Measurements from ENCODE around the gene ATP13A2.

ATP13A2 gene

DNA sequence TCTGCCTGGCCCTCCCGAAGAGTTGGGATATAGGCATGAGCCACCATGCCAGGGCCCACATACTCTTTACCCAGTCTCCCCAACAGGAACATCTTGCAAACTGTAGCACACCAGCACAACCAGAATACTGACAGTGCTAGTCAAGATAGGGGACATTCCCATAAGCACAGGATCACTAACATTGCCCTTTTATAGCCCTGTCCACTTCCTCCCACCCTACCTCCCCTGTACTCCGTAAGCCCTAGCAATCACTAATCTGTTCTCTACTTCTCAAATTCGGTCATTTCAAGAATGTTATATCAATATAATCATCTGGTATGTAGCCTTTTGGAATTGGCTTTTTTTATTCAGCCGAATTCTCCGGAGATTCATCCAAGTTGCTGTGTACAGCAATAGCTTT lies 36.2 kb upstream of the ATP13A2 start:
- peaks cover 28% of the 10 kb centered on the region for H3K36me3 ChIP-seq (ENCODE audit: insufficient read depth, low read length)
- H3K4me2 ChIP-seq (ENCODE audit: low read length), result no peak overlapping the region
- no peak overlapping the region for H3K4me3 ChIP-seq (ENCODE audit: low read length)
- H3K27me3 ChIP-seq (ENCODE audit: control insufficient read depth, insufficient read depth, low read length), result no peaks in the 10 kb centered on the region
- peaks cover 10% of the 10 kb centered on the region for H3K4me1 ChIP-seq (ENCODE audit: control insufficient read depth, insufficient read depth, low read length)
- H3K9ac ChIP-seq (ENCODE audit: low read depth, low read length), result no peak overlapping the region
- H3K9me3 ChIP-seq (replicated peaks; ENCODE audit: low read length), result no peaks in the 10 kb centered on the region

DNA sequence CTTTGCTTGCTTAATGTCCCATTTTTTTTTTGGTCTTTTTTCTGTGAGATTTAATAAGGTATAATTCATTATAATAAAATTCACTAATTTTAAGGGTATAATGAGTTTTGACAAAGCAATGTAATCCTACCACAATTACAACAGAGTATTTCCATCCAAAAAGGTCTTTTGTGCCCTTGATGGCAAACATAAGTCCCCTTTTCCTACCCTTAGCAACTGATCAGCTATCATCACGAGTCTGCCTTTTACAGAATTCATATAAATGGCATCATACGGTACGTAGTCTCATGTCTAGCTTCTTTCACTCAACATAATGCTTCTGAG lies 34.6 kb upstream of the ATP13A2 start:
- peaks cover 3% of the 10 kb centered on the region for H3K4me1 ChIP-seq (ENCODE audit: control insufficient read depth, insufficient read depth, low read length)
- H3K27me3 ChIP-seq (ENCODE audit: control insufficient read depth, insufficient read depth, low read length), result no peaks in the 10 kb centered on the region
- H3K9ac ChIP-seq (ENCODE audit: low read depth, low read length), result no peak overlapping the region
- no peaks in the 10 kb centered on the region for H3K9me3 ChIP-seq (replicated peaks; ENCODE audit: low read length)
- no peak overlapping the region for H3K4me3 ChIP-seq (ENCODE audit: low read length)
- H3K4me2 ChIP-seq (ENCODE audit: low read length), result no peak overlapping the region
- peaks cover 40% of the 10 kb centered on the region for H3K36me3 ChIP-seq (ENCODE audit: insufficient read depth, low read length)

DNA sequence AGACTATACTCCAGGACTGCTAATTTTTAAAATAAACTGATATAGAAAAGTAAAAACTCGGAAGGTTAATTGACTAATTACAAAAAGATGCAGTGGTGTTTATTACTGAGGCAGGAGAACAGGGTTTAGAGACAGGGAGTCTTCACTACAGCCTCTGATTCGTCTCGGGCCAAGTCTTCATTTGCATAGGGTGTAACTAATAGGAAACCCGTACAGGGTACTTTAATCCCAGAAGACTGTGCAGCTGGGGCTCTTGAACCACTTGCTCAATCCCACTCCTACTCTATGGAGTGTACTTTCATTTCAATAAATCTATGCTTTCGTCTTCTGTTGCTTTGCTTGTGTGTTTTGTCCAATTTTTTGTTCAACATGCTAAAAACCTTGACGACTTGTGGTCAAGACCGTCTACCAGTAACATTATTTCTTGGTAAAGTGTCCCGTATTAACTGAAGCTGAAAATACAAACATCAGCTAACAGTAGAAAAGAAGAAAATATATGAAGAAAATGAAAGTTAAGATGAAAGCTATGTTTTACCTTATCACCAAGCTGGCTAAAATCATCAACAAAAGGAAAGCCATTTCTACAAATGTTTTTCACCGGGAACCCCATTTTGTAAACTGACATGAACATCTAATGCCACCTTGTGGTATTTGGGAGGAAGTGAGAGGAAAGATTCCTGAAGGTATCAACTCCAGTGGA lies 34.1 kb upstream of the ATP13A2 start:
- H3K36me3 ChIP-seq (ENCODE audit: insufficient read depth, low read length), result peaks cover 43% of the 10 kb centered on the region
- H3K9ac ChIP-seq (ENCODE audit: low read depth, low read length), result peak overlapping the region; percentile 45
- no peaks in the 10 kb centered on the region for H3K27me3 ChIP-seq (ENCODE audit: control insufficient read depth, insufficient read depth, low read length)
- peak overlapping the region; percentile 20 for H3K4me3 ChIP-seq (ENCODE audit: low read length)
- H3K9me3 ChIP-seq (replicated peaks; ENCODE audit: low read length), result no peaks in the 10 kb centered on the region
- peaks cover 3% of the 10 kb centered on the region for H3K4me1 ChIP-seq (ENCODE audit: control insufficient read depth, insufficient read depth, low read length)
- peak overlapping the region; percentile 67 for H3K4me2 ChIP-seq (ENCODE audit: low read length)

DNA sequence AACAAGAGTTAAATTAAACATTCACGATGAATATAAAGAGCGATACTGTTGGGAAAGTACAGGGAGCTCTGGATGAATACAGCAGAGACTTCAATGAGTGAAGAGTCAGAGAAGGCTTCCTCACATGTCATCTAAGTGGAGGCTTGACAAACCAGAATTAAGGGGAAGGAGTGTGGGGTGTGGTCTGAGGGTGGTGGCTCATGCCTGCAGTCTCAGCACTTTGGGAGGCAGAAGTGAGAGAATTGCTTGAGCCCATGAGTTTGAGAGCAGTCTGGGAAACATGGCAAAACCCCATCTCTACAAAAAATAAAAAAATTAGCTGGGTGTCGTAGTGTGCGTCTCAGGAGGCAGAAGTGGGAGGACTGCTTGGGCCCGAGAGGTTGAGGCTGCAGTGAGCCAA lies 33.4 kb upstream of the ATP13A2 start:
- H3K36me3 ChIP-seq (ENCODE audit: insufficient read depth, low read length), result peaks cover 44% of the 10 kb centered on the region
- H3K27me3 ChIP-seq (ENCODE audit: control insufficient read depth, insufficient read depth, low read length), result no peaks in the 10 kb centered on the region
- no peak overlapping the region for H3K4me3 ChIP-seq (ENCODE audit: low read length)
- peaks cover 3% of the 10 kb centered on the region for H3K4me1 ChIP-seq (ENCODE audit: control insufficient read depth, insufficient read depth, low read length)
- no peaks in the 10 kb centered on the region for H3K9me3 ChIP-seq (replicated peaks; ENCODE audit: low read length)
- H3K9ac ChIP-seq (ENCODE audit: low read depth, low read length), result no peak overlapping the region
- H3K4me2 ChIP-seq (ENCODE audit: low read length), result no peak overlapping the region

DNA sequence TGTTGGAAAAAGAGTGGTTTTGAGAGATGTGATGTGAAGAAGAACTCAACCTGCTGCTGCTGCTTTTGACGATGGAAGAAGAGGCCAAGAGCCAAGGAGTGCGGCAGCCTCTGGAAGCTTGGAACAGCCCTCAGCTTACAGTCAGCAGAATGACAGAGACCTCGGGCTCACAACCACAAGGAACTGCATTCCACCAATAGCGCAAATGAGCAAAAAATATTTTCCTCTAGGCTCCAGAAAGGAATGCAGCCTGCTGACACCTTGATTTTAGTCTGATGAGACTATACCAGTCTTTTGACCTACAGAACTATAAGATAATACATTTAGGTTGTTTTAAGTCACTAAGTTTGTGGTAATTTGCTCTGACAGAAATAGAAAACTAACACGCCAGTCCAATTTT lies 31.9 kb upstream of the ATP13A2 start:
- no peaks in the 10 kb centered on the region for H3K27me3 ChIP-seq (ENCODE audit: control insufficient read depth, insufficient read depth, low read length)
- peaks cover 3% of the 10 kb centered on the region for H3K4me1 ChIP-seq (ENCODE audit: control insufficient read depth, insufficient read depth, low read length)
- H3K9ac ChIP-seq (ENCODE audit: low read depth, low read length), result no peak overlapping the region
- no peak overlapping the region for H3K4me3 ChIP-seq (ENCODE audit: low read length)
- H3K9me3 ChIP-seq (replicated peaks; ENCODE audit: low read length), result no peaks in the 10 kb centered on the region
- no peak overlapping the region for H3K4me2 ChIP-seq (ENCODE audit: low read length)
- peaks cover 43% of the 10 kb centered on the region for H3K36me3 ChIP-seq (ENCODE audit: insufficient read depth, low read length)

DNA sequence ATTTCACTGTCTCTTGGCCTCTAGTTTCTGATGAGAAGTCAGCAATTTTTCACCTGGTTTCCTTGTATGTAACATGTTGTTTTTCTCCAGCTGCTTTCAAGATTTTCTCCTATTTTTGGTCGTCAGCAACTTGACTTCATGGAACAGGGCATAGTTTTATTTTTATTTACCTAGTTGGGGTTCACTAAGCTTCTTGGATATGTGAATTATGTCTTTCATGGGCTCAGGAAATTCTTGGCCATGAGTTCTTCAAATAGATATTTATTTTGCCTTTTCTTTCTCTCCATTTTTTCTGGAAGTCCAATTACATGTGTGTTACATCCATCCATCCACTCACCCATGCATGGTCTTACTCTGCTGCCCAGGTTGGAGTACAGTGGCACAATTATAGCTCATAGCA lies 28.4 kb upstream of the ATP13A2 start:
- Histone ChIP-seq H3K36me3 (ENCODE audit: insufficient read depth, low read length) (peaks cover 42% of the 10 kb centered on the region), H3K4me3 (ENCODE audit: low read length) (no peak overlapping the region), H3K9me3 (replicated peaks; ENCODE audit: low read length) (no peaks in the 10 kb centered on the region), H3K4me1 (ENCODE audit: control insufficient read depth, insufficient read depth, low read length) (no peaks in the 10 kb centered on the region), H3K27me3 (ENCODE audit: control insufficient read depth, insufficient read depth, low read length) (no peaks in the 10 kb centered on the region), H3K4me2 (ENCODE audit: low read length) (no peak overlapping the region), H3K9ac (ENCODE audit: low read depth, low read length) (no peak overlapping the region)

DNA sequence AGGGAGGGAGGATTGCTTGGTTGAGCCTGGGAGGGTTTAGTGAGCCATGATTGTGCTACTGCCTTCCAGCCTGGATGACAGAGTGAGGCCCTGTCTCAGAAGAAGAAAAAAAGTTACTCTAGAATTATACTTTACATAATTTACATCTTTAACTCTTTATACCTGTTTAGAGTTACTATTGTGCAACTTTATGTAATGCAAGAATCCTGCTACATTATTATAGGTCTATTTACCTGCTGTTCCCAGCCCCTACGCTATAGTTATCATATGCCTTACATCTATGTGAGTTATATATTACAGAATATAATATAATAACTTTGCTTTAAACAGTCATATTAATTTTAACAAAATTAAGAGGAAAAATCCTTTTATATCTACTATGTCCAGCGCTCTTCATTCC lies 27.8 kb upstream of the ATP13A2 start:
- no peaks in the 10 kb centered on the region for H3K4me1 ChIP-seq (ENCODE audit: control insufficient read depth, insufficient read depth, low read length)
- peaks cover 37% of the 10 kb centered on the region for H3K36me3 ChIP-seq (ENCODE audit: insufficient read depth, low read length)
- H3K27me3 ChIP-seq (ENCODE audit: control insufficient read depth, insufficient read depth, low read length), result no peaks in the 10 kb centered on the region
- no peak overlapping the region for H3K4me2 ChIP-seq (ENCODE audit: low read length)
- no peak overlapping the region for H3K4me3 ChIP-seq (ENCODE audit: low read length)
- H3K9me3 ChIP-seq (replicated peaks; ENCODE audit: low read length), result no peaks in the 10 kb centered on the region
- H3K9ac ChIP-seq (ENCODE audit: low read depth, low read length), result no peak overlapping the region

DNA sequence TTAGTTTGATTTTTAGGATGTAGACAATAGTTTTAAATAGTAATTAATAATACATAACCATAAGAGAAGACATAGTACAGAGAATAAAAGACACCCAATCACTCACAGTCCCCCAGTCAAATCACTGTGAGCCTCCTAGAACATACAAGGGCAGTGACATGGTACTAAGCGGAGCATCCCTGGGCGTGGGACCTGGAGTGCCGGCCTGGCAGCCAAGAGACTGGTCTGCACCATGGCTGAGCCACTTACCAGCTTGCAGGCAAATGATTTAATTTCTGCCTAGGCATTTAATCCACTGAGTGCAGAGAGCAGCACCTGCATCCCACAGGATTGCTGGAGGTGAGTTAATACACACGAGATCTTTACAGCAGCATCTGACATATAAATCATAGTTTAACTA lies 21.8 kb upstream of the ATP13A2 start:
- H3K9me3 ChIP-seq (replicated peaks; ENCODE audit: low read length), result no peaks in the 10 kb centered on the region
- H3K4me3 ChIP-seq (ENCODE audit: low read length), result no peak overlapping the region
- no peaks in the 10 kb centered on the region for H3K4me1 ChIP-seq (ENCODE audit: control insufficient read depth, insufficient read depth, low read length)
- no peak overlapping the region for H3K4me2 ChIP-seq (ENCODE audit: low read length)
- H3K36me3 ChIP-seq (ENCODE audit: insufficient read depth, low read length), result peaks cover 28% of the 10 kb centered on the region
- H3K9ac ChIP-seq (ENCODE audit: low read depth, low read length), result no peak overlapping the region
- no peaks in the 10 kb centered on the region for H3K27me3 ChIP-seq (ENCODE audit: control insufficient read depth, insufficient read depth, low read length)

DNA sequence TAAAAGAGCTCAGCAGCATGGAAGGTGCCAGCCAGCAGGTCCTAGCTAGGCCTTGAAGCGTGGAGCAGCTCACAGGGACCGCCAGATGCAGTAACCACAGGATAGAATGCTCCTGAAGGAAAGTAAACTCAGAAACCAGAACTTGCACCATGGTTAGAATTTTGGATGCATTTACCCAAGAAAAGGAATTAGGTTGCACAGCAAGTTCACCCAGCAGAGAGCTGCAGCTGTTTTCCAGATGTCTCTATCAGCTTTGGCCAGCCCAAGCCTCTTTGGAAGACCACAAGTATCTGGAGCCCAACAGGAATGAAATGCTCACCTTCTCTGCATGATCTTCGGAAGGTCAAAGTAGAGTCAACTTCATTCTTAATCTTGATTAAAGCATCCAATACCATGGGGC lies 21.0 kb upstream of the ATP13A2 start:
- no peak overlapping the region for H3K4me3 ChIP-seq (ENCODE audit: low read length)
- no peak overlapping the region for H3K9ac ChIP-seq (ENCODE audit: low read depth, low read length)
- H3K36me3 ChIP-seq (ENCODE audit: insufficient read depth, low read length), result peaks cover 34% of the 10 kb centered on the region
- H3K4me2 ChIP-seq (ENCODE audit: low read length), result no peak overlapping the region
- H3K9me3 ChIP-seq (replicated peaks; ENCODE audit: low read length), result no peaks in the 10 kb centered on the region
- peaks cover 3% of the 10 kb centered on the region for H3K4me1 ChIP-seq (ENCODE audit: control insufficient read depth, insufficient read depth, low read length)
- no peaks in the 10 kb centered on the region for H3K27me3 ChIP-seq (ENCODE audit: control insufficient read depth, insufficient read depth, low read length)

DNA sequence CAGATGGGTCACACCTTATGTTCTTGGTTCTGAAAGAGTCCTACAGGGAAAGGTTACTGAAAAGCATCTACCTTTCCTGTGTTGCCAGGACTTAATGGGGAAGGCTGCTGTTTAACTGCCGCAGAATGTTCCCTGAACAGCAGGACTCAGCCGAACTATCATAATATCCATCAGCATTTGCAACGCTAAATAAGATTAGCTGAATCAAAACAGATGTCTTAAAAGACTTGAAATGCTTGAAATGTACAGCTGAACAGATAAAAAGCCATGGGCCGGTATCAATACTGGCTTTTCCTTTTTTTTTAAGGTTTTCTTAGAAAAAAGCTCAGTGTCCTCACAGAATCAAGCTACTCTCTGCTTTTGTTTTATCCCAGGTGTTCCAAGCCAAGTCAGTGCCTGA lies 19.7 kb upstream of the ATP13A2 start:
- no peak overlapping the region for H3K4me3 ChIP-seq (ENCODE audit: low read length)
- no peak overlapping the region for H3K9ac ChIP-seq (ENCODE audit: low read depth, low read length)
- no peak overlapping the region for H3K4me2 ChIP-seq (ENCODE audit: low read length)
- peaks cover 45% of the 10 kb centered on the region for H3K36me3 ChIP-seq (ENCODE audit: insufficient read depth, low read length)
- H3K27me3 ChIP-seq (ENCODE audit: control insufficient read depth, insufficient read depth, low read length), result no peaks in the 10 kb centered on the region
- H3K4me1 ChIP-seq (ENCODE audit: control insufficient read depth, insufficient read depth, low read length), result peaks cover 4% of the 10 kb centered on the region
- no peaks in the 10 kb centered on the region for H3K9me3 ChIP-seq (replicated peaks; ENCODE audit: low read length)

DNA sequence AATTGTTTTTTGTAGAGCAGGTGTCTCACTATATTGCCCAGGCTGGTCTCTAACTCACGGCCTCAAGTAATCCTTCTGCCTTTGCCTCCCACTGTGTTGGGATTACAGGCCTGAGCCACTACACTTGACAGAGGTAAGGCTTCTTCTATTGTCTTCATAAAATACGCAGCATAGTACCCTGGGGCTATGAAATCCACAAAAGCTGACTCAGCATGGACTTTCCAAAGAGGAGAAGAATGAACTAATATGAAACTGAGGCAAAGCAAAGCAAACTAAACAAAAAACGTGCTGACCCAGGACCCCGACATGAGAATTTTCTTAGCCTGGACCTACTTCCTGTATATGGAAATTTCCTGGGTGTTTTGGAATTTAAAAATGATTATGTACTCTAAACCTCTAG lies 18.5 kb upstream of the ATP13A2 start:
- H3K36me3 ChIP-seq (ENCODE audit: insufficient read depth, low read length), result peaks cover 53% of the 10 kb centered on the region
- no peak overlapping the region for H3K9ac ChIP-seq (ENCODE audit: low read depth, low read length)
- no peak overlapping the region for H3K4me2 ChIP-seq (ENCODE audit: low read length)

DNA sequence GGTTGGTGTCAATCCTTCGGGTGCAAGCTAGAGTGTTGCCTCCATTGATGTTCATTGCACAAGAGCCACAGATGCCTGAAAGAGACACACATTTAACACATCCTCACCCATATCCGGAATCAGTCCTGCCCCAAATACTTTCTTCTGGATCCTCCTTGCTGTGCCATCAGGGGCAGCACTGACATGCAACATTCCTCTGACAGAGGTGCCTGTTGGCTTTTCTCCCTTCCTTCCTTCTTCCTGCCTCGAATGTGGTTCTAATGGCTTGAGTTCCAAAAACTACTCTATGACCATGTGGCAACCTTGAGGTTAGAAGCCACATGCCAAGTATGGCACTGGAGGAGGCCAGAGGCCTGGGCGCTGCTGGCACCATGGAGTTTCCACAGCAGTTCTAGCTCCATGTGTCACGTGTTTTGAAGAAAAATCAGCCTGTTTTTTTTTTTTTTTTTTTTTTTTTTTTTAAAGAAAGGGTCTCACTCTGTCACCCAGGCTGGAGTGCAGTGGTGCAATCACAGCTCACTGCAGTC lies 17.0 kb upstream of the ATP13A2 start:
- no peak overlapping the region for H3K9ac ChIP-seq (ENCODE audit: low read depth, low read length)
- H3K4me1 ChIP-seq (ENCODE audit: control insufficient read depth, insufficient read depth, low read length), result peaks cover 4% of the 10 kb centered on the region
- peaks cover 63% of the 10 kb centered on the region for H3K36me3 ChIP-seq (ENCODE audit: insufficient read depth, low read length)
- H3K4me3 ChIP-seq (ENCODE audit: low read length), result no peak overlapping the region
- H3K4me2 ChIP-seq (ENCODE audit: low read length), result no peak overlapping the region
- H3K27me3 ChIP-seq (ENCODE audit: control insufficient read depth, insufficient read depth, low read length), result no peaks in the 10 kb centered on the region
- H3K9me3 ChIP-seq (replicated peaks; ENCODE audit: low read length), result no peaks in the 10 kb centered on the region

More for the DNA sequence above, 18.5 kb upstream of the ATP13A2 start:
- Histone ChIP-seq H3K27me3 (ENCODE audit: control insufficient read depth, insufficient read depth, low read length) (no peaks in the 10 kb centered on the region), H3K4me1 (ENCODE audit: control insufficient read depth, insufficient read depth, low read length) (peaks cover 4% of the 10 kb centered on the region), H3K4me3 (ENCODE audit: low read length) (no peak overlapping the region), H3K9me3 (replicated peaks; ENCODE audit: low read length) (no peaks in the 10 kb centered on the region)
